ENCODE measurements around the gene MUC21.
"Not testable (repeated sequence)": the region's sequence is repeated elsewhere in the genome, so short reads cannot be mapped to it uniquely, and the experiment has no call there.

The MUC21 gene

DNA sequence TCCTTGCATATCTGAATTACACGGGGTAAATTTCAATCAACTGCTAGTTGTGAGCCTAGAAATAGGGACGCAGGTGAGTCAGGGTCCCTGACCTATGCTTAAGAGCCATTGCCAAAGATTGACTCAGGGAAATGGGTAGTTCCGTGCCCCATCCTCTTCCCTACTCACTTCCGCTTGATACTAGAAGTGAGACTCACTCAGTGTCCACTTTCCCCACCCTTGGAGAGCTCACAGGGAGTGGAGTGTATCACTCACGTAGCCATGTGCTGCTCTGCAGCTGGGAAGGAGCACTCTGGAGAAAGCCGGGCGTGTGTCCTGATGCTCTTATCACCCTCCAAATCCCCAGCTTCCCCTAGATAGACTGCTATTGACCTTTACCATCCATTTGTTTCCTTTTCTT, 26.2 kb downstream of the MUC21 start:
- DNase-seq: no peak
- peaks cover 2% of the 10 kb centered on the region; the same call in 1 of the 2 replicates for H3K9me3 ChIP-seq
- H3K4me1 ChIP-seq: no peaks in the 10 kb centered on the region
- no peaks in the 10 kb centered on the region for H3K36me3 ChIP-seq
- H3K27me3 ChIP-seq: peaks cover 42% of the 10 kb centered on the region
- TF ChIP-seq, protein P1, sequence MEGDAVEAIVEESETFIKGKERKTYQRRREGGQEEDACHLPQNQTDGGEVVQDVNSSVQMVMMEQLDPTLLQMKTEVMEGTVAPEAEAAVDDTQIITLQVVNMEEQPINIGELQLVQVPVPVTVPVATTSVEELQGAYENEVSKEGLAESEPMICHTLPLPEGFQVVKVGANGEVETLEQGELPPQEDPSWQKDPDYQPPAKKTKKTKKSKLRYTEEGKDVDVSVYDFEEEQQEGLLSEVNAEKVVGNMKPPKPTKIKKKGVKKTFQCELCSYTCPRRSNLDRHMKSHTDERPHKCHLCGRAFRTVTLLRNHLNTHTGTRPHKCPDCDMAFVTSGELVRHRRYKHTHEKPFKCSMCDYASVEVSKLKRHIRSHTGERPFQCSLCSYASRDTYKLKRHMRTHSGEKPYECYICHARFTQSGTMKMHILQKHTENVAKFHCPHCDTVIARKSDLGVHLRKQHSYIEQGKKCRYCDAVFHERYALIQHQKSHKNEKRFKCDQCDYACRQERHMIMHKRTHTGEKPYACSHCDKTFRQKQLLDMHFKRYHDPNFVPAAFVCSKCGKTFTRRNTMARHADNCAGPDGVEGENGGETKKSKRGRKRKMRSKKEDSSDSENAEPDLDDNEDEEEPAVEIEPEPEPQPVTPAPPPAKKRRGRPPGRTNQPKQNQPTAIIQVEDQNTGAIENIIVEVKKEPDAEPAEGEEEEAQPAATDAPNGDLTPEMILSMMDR (IDR thresholded peaks at IDR 0.05; ENCODE audit: low read depth, low read length): no peak
- H3K4me3 ChIP-seq (ENCODE audit: low read depth, low read length): no peak overlapping the region

DNA sequence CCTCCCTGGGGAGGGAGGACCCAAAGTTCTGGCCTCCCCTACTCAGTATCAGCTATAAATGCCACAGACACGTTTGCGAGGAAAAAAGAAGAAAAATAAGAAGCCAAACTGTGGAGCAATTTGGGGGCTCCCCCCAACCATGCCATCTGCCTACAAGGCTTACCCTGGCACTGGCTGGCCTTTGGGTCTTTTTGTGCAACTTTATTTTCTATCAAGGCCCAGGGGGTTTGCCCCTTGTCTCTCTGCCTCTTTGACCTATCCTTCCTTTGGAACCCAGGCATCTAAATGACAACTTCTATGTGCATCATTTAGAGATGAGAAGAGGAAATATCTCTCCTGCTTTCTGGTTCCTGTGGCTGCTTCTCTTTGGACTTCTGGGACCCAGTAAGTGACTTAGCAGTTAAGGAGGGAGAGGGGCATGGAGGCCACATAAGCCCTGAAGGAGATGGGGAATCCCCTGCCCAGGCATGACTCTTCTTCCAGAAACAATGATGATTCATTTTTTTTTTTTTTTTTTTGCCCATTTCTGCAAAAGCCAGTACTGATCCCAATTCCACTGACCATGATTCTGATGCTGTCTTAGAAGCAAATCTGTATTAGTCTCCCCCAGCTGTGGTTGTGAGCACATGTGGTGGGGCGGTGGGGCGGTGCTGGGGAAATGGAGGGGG, 27.0 kb downstream of the MUC21 start, which contains the start of gene MUC22:
Gene MUC22 (plus strand): TSS at position 82 of the 668 bp plus-strand sequence. CDS start 233 bp downstream, at position 315.
- no peak for DNase-seq
- Histone ChIP-seq H3K9me3 (peaks cover 2% of the 10 kb centered on the region; the same call in 1 of the 2 replicates), H3K4me1 (no peaks in the 10 kb centered on the region), H3K27me3 (peaks cover 37% of the 10 kb centered on the region), H3K4me3 (ENCODE audit: low read depth, low read length) (no peak within 1 kb of the TSS), H3K36me3 (no peaks in the 10 kb centered on the region)
- TF ChIP-seq, protein P1 (IDR thresholded peaks at IDR 0.05; ENCODE audit: low read depth, low read length): no peak

DNA sequence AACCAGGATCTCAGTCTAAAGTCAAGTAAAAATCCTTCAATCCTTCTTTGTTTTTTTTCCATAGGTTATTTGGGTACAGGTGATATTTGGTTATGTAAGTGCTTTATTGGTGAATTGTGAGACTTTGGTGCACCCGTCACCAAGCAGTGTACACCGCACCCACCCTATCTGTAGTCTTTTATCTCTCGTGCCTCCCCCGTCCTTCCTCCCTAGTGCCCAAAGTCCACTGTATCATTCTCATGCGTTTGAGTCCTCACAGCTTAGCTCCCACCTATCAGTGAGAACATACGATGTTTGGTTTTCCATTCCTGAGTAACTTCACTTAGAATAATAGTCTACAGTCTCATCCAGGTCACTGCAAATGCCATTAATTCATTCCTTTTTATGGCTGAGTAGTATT, 27.6 kb downstream of the MUC21 start:
- DNase-seq: no peak
- peaks cover 31% of the 10 kb centered on the region for H3K27me3 ChIP-seq
- no peaks in the 10 kb centered on the region for H3K36me3 ChIP-seq
- TF ChIP-seq, protein P1 (IDR thresholded peaks at IDR 0.05; ENCODE audit: low read depth, low read length): no peak
- H3K4me3 ChIP-seq (ENCODE audit: low read depth, low read length): no peak overlapping the region
- H3K9me3 ChIP-seq: peaks cover 2% of the 10 kb centered on the region; the same call in 1 of the 2 replicates
- no peaks in the 10 kb centered on the region for H3K4me1 ChIP-seq

DNA sequence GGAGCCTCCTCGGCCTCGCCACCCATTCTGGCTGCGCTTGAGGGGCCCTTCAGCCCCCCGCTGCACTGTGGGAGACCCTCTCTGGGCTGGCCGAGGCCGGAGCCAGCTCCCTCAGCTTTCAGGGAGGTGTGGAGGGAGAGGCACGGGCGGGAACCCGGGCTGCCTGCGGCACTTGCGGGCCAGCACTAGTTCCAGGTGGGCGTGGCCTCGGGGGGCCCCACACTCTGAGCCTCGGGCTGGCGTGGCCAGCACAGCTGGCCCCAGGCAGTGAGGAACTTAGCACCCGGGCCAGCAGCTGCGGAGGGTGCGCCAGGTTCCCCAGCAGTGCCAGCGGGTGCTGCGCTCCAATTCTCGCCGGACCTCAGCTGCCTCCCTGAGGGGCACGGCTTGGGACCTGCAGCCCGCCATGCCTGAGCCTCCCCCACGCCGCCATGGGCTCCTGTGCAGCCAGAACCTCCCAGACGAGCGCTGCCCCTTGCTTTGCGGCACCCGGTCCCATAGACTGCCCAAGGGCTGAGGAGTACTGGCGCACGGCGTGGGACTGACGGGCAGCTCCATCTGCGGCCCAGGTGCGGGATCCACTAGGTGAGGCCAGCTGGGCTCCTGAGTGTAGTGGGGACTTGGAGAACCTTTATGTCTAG, 33.3 kb downstream of the MUC21 start:
- Histone ChIP-seq H3K36me3 (no peaks in the 10 kb centered on the region), H3K27me3 (peaks cover 9% of the 10 kb centered on the region), H3K9me3 (peaks cover 2% of the 10 kb centered on the region; the same call in 1 of the 2 replicates), H3K4me3 (ENCODE audit: low read depth, low read length) (no peak overlapping the region), H3K4me1 (no peaks in the 10 kb centered on the region)
- TF ChIP-seq, protein P1 (IDR thresholded peaks at IDR 0.05; ENCODE audit: low read depth, low read length): no peak
- no peak for DNase-seq

DNA sequence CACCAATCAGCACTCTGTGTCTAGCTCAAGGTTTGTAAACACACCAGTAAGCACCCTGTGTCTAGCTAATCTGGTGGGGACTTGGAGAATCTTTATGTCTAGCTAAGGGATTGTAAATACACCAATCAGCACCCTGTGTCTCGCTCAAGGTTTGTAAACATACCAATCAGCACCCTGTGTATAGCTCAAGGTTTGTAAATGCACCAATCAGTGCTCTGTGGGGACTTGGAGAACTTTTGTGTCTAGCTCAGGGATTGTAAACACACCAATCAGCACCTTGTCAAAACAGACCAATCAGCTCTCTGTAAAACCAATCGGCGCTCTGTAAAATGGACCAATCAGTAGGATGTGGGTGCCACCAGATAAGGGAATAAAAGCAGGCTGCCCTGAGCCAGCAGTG, 33.9 kb downstream of the MUC21 start:
- H3K4me1 ChIP-seq, H3K27me3 ChIP-seq, DNase-seq: not testable (repeated sequence)

DNA sequence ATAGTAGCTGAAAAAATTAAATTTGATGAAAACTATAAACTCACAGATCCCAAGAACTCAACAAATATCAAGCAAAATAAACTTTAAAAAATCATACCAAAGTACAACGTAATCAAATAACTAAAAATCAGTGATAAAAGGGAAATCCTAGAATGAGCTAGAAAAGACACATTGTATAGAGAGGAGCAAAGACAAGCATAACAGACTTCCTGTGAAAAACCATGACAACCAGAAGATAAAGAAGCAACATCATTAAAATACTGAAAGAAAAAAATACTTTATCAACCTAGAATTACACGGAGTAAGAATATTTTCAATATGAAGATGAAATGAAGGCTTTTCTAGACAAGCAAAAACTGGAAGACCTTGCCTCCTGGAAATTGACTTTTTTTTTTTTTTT, 36.5 kb downstream of the MUC21 start:
- Histone ChIP-seq H3K27me3 (peaks cover 9% of the 10 kb centered on the region), H3K9me3 (no peaks in the 10 kb centered on the region), H3K4me3 (ENCODE audit: low read depth, low read length) (no peak overlapping the region), H3K36me3 (no peaks in the 10 kb centered on the region), H3K4me1 (no peaks in the 10 kb centered on the region)
- TF ChIP-seq, protein P1 (IDR thresholded peaks at IDR 0.05; ENCODE audit: low read depth, low read length): no peak
- DNase-seq: no peak

More for the DNA sequence above, 33.9 kb downstream of the MUC21 start:
- H3K36me3 ChIP-seq; H3K9me3 ChIP-seq; H3K4me3 ChIP-seq (ENCODE audit: low read depth, low read length): not testable (repeated sequence)

DNA sequence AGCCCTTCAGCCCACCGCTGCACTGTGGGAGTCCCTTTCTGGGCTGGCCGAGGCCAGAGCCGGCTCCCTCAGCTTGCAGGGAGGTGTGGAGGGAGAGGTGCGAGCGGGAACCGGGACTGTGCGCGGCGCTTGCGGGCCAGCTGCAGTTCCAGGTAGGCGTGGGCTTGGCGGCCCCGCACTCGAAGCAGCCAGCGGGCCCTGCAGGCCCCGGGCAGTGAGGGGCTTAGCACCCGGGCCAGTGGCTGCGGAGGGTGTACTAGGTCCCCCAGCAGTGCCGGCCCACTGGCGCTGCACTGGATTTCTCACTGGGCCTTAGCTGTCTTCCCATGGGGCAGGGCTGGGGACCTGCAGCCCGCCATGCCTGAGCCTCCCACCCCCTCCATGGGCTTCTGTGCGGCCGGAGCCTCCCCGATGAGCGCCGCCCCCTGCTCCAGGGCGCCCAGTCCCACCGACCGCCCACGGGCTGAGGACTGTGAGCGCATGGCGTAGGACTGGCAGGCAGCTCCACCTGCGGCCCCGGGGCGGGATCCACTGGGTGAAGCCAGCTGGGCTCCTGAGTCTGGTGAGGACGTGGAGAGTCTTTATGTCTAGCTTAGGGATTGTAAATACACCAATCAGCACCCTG, 37.2 kb downstream of the MUC21 start:
- H3K9me3 ChIP-seq; H3K36me3 ChIP-seq; H3K4me1 ChIP-seq; H3K27me3 ChIP-seq; H3K4me3 ChIP-seq (ENCODE audit: low read depth, low read length); DNase-seq: not testable (repeated sequence)

DNA sequence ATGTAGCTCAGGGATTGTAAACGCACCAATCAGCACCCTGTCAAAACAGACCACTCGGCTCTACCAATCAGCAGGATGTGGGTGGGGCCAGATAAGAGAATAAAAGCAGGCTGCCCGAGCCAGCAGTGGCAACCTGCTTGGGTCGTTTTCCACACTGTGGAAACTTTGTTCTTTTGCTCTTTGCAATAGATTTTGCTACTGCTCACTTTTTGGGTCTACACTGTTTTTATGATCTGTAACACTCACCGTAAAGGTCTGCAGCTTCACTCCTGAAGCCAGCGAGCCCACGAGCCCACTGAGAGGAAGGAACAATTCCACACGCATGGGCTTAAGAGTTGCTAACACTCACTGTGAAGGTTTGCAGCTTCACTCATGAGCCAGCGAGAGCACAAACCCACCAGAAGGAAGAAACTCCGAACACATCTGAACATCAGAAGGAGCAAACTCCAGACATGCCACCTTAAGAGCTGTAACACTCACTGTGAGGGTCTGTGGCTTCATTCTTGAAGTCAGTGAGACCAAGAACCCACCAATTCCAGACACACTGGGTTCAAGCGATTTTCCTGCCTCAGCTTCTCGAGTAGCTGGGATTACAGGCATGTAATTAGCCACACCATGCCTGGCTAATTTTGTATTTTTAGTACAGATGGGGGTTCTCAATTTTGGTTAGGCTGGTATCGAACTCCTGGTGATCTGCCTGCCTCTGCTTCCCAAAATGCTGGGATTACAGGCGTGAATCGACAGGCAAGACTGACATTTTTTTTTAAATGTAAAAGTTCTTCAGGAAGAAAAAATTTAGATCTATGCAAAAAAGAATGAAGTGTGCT, 38.4 kb downstream of the MUC21 start:
- not testable (repeated sequence) for DNase-seq; H3K9me3 ChIP-seq; H3K4me1 ChIP-seq; H3K27me3 ChIP-seq; H3K4me3 ChIP-seq (ENCODE audit: low read depth, low read length); H3K36me3 ChIP-seq

Measured in BE2C (cell line).